Endothelial cell of umbilical vein (primary cell): Measurements from ENCODE around the gene CHST11. TPM values are rescaled to one million over a fixed set of nuclear protein-coding genes. Genes with fewer than 3 reads are reported as not detected.

Experiments used
- BruUV-seq: library from RNA; stranded (reverse); fragments of 400-500 nt; replicated peaks from 2 replicates; lab custom pipeline; 2021; lab: Mats Ljungman, UMichigan
- CTCF ChIA-PET: fragments of 300-600, 350-600 bp; sonication (Branson Sonifier 250); formaldehyde crosslinking; loops from one replicate; lab custom pipeline; 2021; ENCODE audit warnings: antibody characterized with exemption, inconsistent platforms; lab: Charles Lee
- POLR2A ChIA-PET: fragments of 300-600, 350-600 bp; sonication (Branson Sonifier 250); formaldehyde crosslinking; loops from one replicate; lab custom pipeline; 2021; ENCODE audit warnings: antibody characterized with exemption, inconsistent platforms; lab: Charles Lee
- DNase-seq: peaks from one replicate; pipeline ENCODE4 v3.0.0-alpha.2; 2011; ENCODE audit warnings: low read depth, low spot score
- FAIRE-seq: peaks from 2 replicates; lab custom pipeline; 2011; peaks lifted over from hg19 to GRCh38; lab: Jason Lieb, UNC
- H2AFZ ChIP-seq: 2 replicates; pipeline ENCODE4 v1.6.0; 2012; ENCODE audit warnings: low read depth, low read length, control low read depth, inconsistent platforms
- H3K27ac ChIP-seq: 2 replicates; pipeline ENCODE4 v1.5.1; 2011; ENCODE audit warnings: low read depth, mild to moderate bottlenecking, control low read depth, low read length, moderate library complexity; ENCODE audit not compliant: insufficient read depth
- H3K27me3 ChIP-seq, 2 experiments: 2 replicates each; pipeline versions ENCODE4 v1.6.0 to v1.6.1; 2011; ENCODE audit warnings: low read length in 2 of 2, mixed read lengths in 1 of 2; ENCODE audit not compliant: control insufficient read depth in 2 of 2, insufficient read depth in 2 of 2
- H3K36me3 ChIP-seq, 2 experiments: 2 replicates in 1 of 2; 3 replicates in 1 of 2; pipeline ENCODE4 v1.5.1; 2011; ENCODE audit warnings: low read length in 2 of 2, mild to moderate bottlenecking in 1 of 2, moderate library complexity in 1 of 2; ENCODE audit not compliant: control insufficient read depth in 2 of 2, insufficient read depth in 2 of 2; ENCODE audit errors: extremely low read depth in 1 of 2
- H3K4me1 ChIP-seq: 3 replicates; pipeline ENCODE4 v1.5.1; 2011; ENCODE audit warnings: mild to moderate bottlenecking, low read length; ENCODE audit not compliant: control insufficient read depth, insufficient read depth; ENCODE audit errors: extremely low read depth
- H3K4me2 ChIP-seq: 2 replicates; pipeline ENCODE4 v1.6.1; 2011; ENCODE audit warnings: low read length, control low read depth, mixed read lengths; ENCODE audit not compliant: insufficient read depth
- H3K4me3 ChIP-seq, 3 experiments: fragments of 200-600 bp in 1 of 3; sonication (generic), shearing (Covaris generic) in 1 of 3; replicated peaks in 1 of 3; 2 replicates each; pipeline ENCODE4 v1.5.1; 2011 to 2016; ENCODE audit warnings: control low read depth in 3 of 3, low read length in 3 of 3, mild to moderate bottlenecking in 2 of 3, inconsistent platforms in 1 of 3, low read depth in 1 of 3, moderate library complexity in 1 of 3; ENCODE audit not compliant: insufficient read depth in 1 of 3
- H3K79me2 ChIP-seq: 2 replicates; pipeline ENCODE4 v1.6.0; 2012; ENCODE audit warnings: low read length, inconsistent platforms; ENCODE audit not compliant: control insufficient read depth, insufficient read depth
- H3K9ac ChIP-seq: replicated peaks from 2 replicates; pipeline ENCODE3; 2011; ENCODE audit warnings: low read length, control low read depth; ENCODE audit not compliant: insufficient read depth; ENCODE audit errors: extremely low read depth
- H3K9me1 ChIP-seq: replicated peaks from 3 replicates; pipeline ENCODE4 v1.6.0; 2011; ENCODE audit warnings: mild to moderate bottlenecking, low read length; ENCODE audit not compliant: control insufficient read depth, insufficient read depth; ENCODE audit errors: extremely low read depth
- H3K9me3 ChIP-seq: replicated peaks from 2 replicates; pipeline ENCODE4 v1.5.1; 2012; ENCODE audit warnings: low read length, inconsistent platforms; ENCODE audit not compliant: control insufficient read depth, insufficient read depth
- H4K20me1 ChIP-seq: replicated peaks from 2 replicates; pipeline ENCODE3; 2011; ENCODE audit warnings: mild to moderate bottlenecking, low read length; ENCODE audit not compliant: control insufficient read depth, insufficient read depth; ENCODE audit errors: extremely low read depth
- CTCF ChIP-seq, 2 donors: IDR thresholded peaks; 1 replicate in 1 of 2; 2 replicates in 1 of 2; pipeline ENCODE4 v1.5.1; 2011; ENCODE audit warnings: low read length in 2 of 2, mild to moderate bottlenecking in 2 of 2, moderate library complexity in 2 of 2, control low read depth in 1 of 2, inconsistent platforms in 1 of 2, low read depth in 1 of 2; ENCODE audit not compliant: insufficient read depth in 1 of 2; ENCODE audit errors: extremely low read depth in 1 of 2
- EZH2 ChIP-seq: IDR thresholded peaks from 2 replicates; pipeline ENCODE4 v1.6.1; 2012; ENCODE audit warnings: borderline replicate concordance, low read depth, mild to moderate bottlenecking, moderate library complexity, low read length, inconsistent platforms; ENCODE audit not compliant: severe bottlenecking
- FOS ChIP-seq: IDR thresholded peaks from 2 replicates; pipeline ENCODE4 v1.6.1; 2011; ENCODE audit warnings: mild to moderate bottlenecking, low read length, moderate library complexity, borderline replicate concordance; ENCODE audit not compliant: insufficient read depth
- GATA2 ChIP-seq: IDR thresholded peaks from 2 replicates; pipeline ENCODE4 v1.7.0; 2011; ENCODE audit warnings: low read depth, mild to moderate bottlenecking, moderate library complexity, mixed read lengths, low read length; ENCODE audit not compliant: insufficient read length, insufficient read depth
- JUN ChIP-seq: IDR thresholded peaks from 2 replicates; pipeline ENCODE4 v1.6.1; 2011; ENCODE audit warnings: borderline replicate concordance, low read depth; ENCODE audit not compliant: insufficient read length, insufficient read depth
- MAX ChIP-seq: IDR thresholded peaks from 2 replicates; pipeline ENCODE4 v1.6.1; 2011; ENCODE audit not compliant: insufficient read depth, insufficient read length
- MYC ChIP-seq: IDR thresholded peaks from one replicate; pipeline ENCODE4 v1.6.1; 2011; ENCODE audit warnings: mild to moderate bottlenecking, low read depth, low read length
- POLR2A ChIP-seq: IDR thresholded peaks from 2 replicates; pipeline ENCODE4 v1.6.1; 2012; ENCODE audit warnings: low read depth, mild to moderate bottlenecking, control low read depth, low read length
- POLR2AphosphoS5 ChIP-seq: IDR thresholded peaks from 2 replicates; pipeline ENCODE4 v1.6.1; 2012; ENCODE audit warnings: low read depth, mild to moderate bottlenecking, control low read depth, low read length, moderate library complexity; ENCODE audit not compliant: insufficient read depth
- dilution Hi-C: fragments of 300-500 bp; cut with MboI; formaldehyde crosslinking; loops from one replicate; pipeline ENCODE4 v1.15.0; 2019; ENCODE audit warnings: low sequenced_read_pairs; ENCODE audit not compliant: extremely low pct_ligation_motif_present
- intact Hi-C: fragments of 100-400 bp; cut with micrococcal nuclease; formaldehyde crosslinking; loops from one replicate; pipeline ENCODE4 v1.10.0; 2022
- polyA plus RNA-seq, 4 experiments: library from polyadenylated mRNA; depleted of rRNA in 3 of 4; stranded (reverse) in 3 of 4; unstranded in 1 of 4; fragments of >200 nt; gene quantifications; 2 replicates each; pipeline versions ENCODE4 v1.2.1 to v1.2.3, GENCODE V29; 2011 to 2012; ENCODE audit warnings: missing spikeins in 1 of 4
- total RNA-seq: library from RNA; stranded (reverse); gene quantifications from 2 replicates; pipeline ENCODE4 v1.2.3, GENCODE V29; 2021

Gene CHST11
- total and polyA plus RNA-seq, 2 donors (not counting 3 experiments of a cell fraction or from before 2014, with no cell fraction given), result 19.7 to 20.9 TPM

GRCh38 chr12:104701756-104702155, 245.0 kb downstream of the CHST11 start:
- no peaks in the 10 kb centered on the region for H3K9me3 ChIP-seq
- no peaks in the 10 kb centered on the region for H3K79me2 ChIP-seq
- no peaks in the 10 kb centered on the region for H3K4me1 ChIP-seq
- H3K4me3 ChIP-seq, result no peak overlapping the region
- no peak for DNase-seq
- BruUV-seq, result no TSS peak
- FAIRE-seq, result no peak
- no peaks in the 10 kb centered on the region for H3K9me1 ChIP-seq
- H3K4me2 ChIP-seq, result no peak overlapping the region
- no peak overlapping the region for H3K27ac ChIP-seq
- no peaks in the 10 kb centered on the region for H3K36me3 ChIP-seq
- dilution Hi-C loops (no loop called here), intact Hi-C loops (no loop called here)
- ChIA-PET CTCF (no interaction called here), POLR2A (no interaction called here)
- no peaks in the 10 kb centered on the region for H3K27me3 ChIP-seq
- no peak overlapping the region for H2AFZ ChIP-seq
- no peak overlapping the region for H3K9ac ChIP-seq
- H4K20me1 ChIP-seq, result no peaks in the 10 kb centered on the region
- no peak for TF ChIP-seq GATA2
- no peak for TF ChIP-seq JUN
- no peak for TF ChIP-seq EZH2
- no peak for TF ChIP-seq FOS
- no peak for TF ChIP-seq CTCF (IDR thresholded peaks at IDR 0.05; ENCODE audit: extremely low read depth in 1 of 2, insufficient read depth in 1 of 2, low read depth in 1 of 2, low read length in 2 of 2)
- no peak for TF ChIP-seq MAX
- no peak for TF ChIP-seq MYC
- TF ChIP-seq POLR2A, result no peak
- TF ChIP-seq POLR2AphosphoS5, result no peak
